ENCODE measurements around the gene SLC25A19. TPM values are rescaled to one million over a fixed set of nuclear protein-coding genes. Genes with fewer than 3 reads are reported as not detected.

The SLC25A19 gene
- total and polyA plus RNA-seq, 2 experiments from 2014 or later: 6.2 to 6.7 TPM

DNA sequence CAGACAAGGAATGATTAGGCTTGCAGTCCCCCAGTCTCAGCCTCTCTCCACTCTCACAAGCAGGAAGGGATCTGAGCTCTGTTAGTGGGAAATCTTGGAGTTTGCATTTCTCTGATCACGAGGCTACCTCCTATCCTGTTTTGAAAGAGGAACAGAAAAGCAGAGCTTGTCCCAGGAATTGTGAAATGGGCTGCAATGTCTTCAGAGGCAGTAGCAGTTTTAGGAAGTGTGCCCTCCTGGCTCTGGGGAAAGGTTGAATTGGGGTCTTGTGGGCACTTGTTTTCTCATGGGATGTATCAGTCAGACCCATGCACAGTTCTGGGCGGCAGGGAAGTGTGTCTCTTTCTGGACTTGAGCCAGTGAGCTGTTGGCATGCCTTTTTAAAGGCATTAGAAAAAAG is 60.9 kb downstream of the SLC25A19 start:
- 69 to 77% methylated on average over 2 of the region's 2 CpGs for WGBS, 2 experiments (ENCODE audit: low coverage in 1 of 2, low lambda C conversion rate in 2 of 2, missing lambda C conversion rate in 2 of 2)
- in situ Hi-C loops (cut with MboI): no loop called here

DNA sequence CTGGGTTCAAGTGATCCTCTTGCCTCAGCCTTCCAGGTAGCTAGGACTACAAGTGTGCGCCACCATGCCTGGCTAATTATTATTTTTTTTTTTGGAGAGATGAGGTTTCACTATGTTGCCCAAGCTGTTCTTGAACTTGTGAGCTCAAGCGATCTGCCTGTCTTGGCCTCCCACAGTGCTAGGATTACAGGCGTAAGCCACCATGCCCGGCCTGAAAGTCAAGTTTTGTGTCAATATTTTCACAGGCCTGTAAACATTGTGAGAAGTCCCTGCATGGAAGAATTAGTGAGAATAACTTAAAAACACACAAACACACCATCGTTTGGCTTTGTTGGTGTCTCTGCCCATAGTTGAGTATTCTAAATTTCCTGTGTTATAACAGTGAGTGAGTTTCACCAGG is 61.5 kb downstream of the SLC25A19 start:
- Histone ChIP-seq H2AFZ (no peak overlapping the region), H3K4me1 (ENCODE audit: insufficient read depth) (no peaks in the 10 kb centered on the region)
- WGBS, 2 experiments (ENCODE audit: low coverage in 1 of 2, low lambda C conversion rate in 2 of 2, missing lambda C conversion rate in 2 of 2): 80% methylated on average over 5 of the region's 5 CpGs

More for the DNA sequence above, 60.9 kb downstream of the SLC25A19 start:
- Histone ChIP-seq H3K4me2 (ENCODE audit: unreplicated experiment) (no peak overlapping the region), H3K79me2 (ENCODE audit: insufficient read depth) (no peaks in the 10 kb centered on the region), H3K36me3 (ENCODE audit: low read depth) (no peaks in the 10 kb centered on the region; the same call in 1 of the 2 replicates), H3K9ac (no peak overlapping the region), H3K4me3 (no peak overlapping the region), H3K9me3 (ENCODE audit: low read depth) (no peaks in the 10 kb centered on the region), H3K27ac (no peak overlapping the region), H3K9me2 (ENCODE audit: insufficient read depth) (no peaks in the 10 kb centered on the region), H3K27me3 (replicated peaks; ENCODE audit: insufficient read depth) (no peaks in the 10 kb centered on the region), H2AFZ (no peak overlapping the region), H3K4me1 (ENCODE audit: insufficient read depth) (no peaks in the 10 kb centered on the region), H3F3A (ENCODE audit: insufficient read depth) (no peaks in the 10 kb centered on the region), H4K20me1 (ENCODE audit: insufficient read depth) (no peaks in the 10 kb centered on the region)
- no peak for TF ChIP-seq EZH2 (IDR thresholded peaks at IDR 0.05; ENCODE audit: insufficient read depth, poor library complexity, severe bottlenecking)
- TF ChIP-seq EZH2phosphoT487 (IDR thresholded peaks at IDR 0.05; ENCODE audit: insufficient read depth, low read depth): no peak
- DNase-seq: no peak

DNA sequence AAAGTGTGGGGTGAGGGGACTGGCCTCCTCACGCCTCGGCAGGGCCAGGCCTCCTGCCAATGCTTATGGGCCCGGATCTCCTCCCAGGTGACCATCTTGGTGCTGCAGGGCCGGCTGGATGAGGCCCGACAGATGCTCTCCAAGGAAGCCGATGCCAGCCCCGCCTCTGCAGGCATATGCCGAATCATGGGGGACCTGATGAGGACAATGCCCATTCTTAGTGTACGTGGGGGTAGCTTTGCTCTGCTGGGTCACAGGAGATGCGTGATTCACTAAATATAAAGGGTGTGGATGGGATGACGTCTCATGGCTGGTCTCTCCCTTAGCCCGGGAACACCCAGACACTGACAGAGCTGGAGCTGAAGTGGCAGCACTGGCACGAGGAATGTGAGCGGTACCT is 64.2 kb downstream of the SLC25A19 start:
- H3K4me1 ChIP-seq (ENCODE audit: insufficient read depth): no peaks in the 10 kb centered on the region
- in situ Hi-C loops (cut with MboI): no loop called here
- H3K4me3 ChIP-seq: no peak overlapping the region
- no peak overlapping the region for H2AFZ ChIP-seq
- no peaks in the 10 kb centered on the region for H3K9me3 ChIP-seq (ENCODE audit: low read depth)
- H3K27me3 ChIP-seq (replicated peaks; ENCODE audit: insufficient read depth): no peaks in the 10 kb centered on the region
- no peak overlapping the region for H3K9ac ChIP-seq
- H4K20me1 ChIP-seq (ENCODE audit: insufficient read depth): no peaks in the 10 kb centered on the region
- no peaks in the 10 kb centered on the region for H3K9me2 ChIP-seq (ENCODE audit: insufficient read depth)
- no peaks in the 10 kb centered on the region for H3F3A ChIP-seq (ENCODE audit: insufficient read depth)
- H3K36me3 ChIP-seq (ENCODE audit: low read depth): no peaks in the 10 kb centered on the region; the same call in 1 of the 2 replicates
- no peak overlapping the region for H3K4me2 ChIP-seq (ENCODE audit: unreplicated experiment)
- TF ChIP-seq EZH2 (IDR thresholded peaks at IDR 0.05; ENCODE audit: insufficient read depth, poor library complexity, severe bottlenecking) (no peak), EZH2phosphoT487 (IDR thresholded peaks at IDR 0.05; ENCODE audit: insufficient read depth, low read depth) (no peak)
- no peak for DNase-seq
- H3K27ac ChIP-seq: no peak overlapping the region
- H3K79me2 ChIP-seq (ENCODE audit: insufficient read depth): 0 out of 2 replicates have a peak, but pooled peaks cover 6% of the 10 kb centered on the region
- WGBS, 2 experiments (ENCODE audit: low coverage in 1 of 2, low lambda C conversion rate in 2 of 2, missing lambda C conversion rate in 2 of 2): 73 to 76% methylated on average over 14 of the region's 14 CpGs

More for the DNA sequence above, 61.5 kb downstream of the SLC25A19 start:
- Histone ChIP-seq H4K20me1 (ENCODE audit: insufficient read depth) (no peaks in the 10 kb centered on the region), H3K27ac (no peak overlapping the region), H3K27me3 (replicated peaks; ENCODE audit: insufficient read depth) (no peaks in the 10 kb centered on the region), H3K9ac (no peak overlapping the region), H3K36me3 (ENCODE audit: low read depth) (no peaks in the 10 kb centered on the region; the same call in 1 of the 2 replicates), H3K79me2 (ENCODE audit: insufficient read depth) (no peaks in the 10 kb centered on the region), H3K9me2 (ENCODE audit: insufficient read depth) (no peaks in the 10 kb centered on the region), H3K4me2 (ENCODE audit: unreplicated experiment) (no peak overlapping the region), H3F3A (ENCODE audit: insufficient read depth) (no peaks in the 10 kb centered on the region), H3K4me3 (no peak overlapping the region), H3K9me3 (ENCODE audit: low read depth) (no peaks in the 10 kb centered on the region)
- TF ChIP-seq EZH2phosphoT487 (IDR thresholded peaks at IDR 0.05; ENCODE audit: insufficient read depth, low read depth) (no peak), EZH2 (IDR thresholded peaks at IDR 0.05; ENCODE audit: insufficient read depth, poor library complexity, severe bottlenecking) (no peak)
- in situ Hi-C loops (cut with MboI): no loop called here
- no peak for DNase-seq

Other genes with a start within 250 kb of the SLC25A19 start
- gene ATP5PD, start 242.5 kb downstream of the SLC25A19 start, total RNA-seq (2014; rRNA removed; shearing (Covaris generic)): 215 and 287 TPM in 2 replicates
- gene ATP5PD, start 242.5 kb downstream of the SLC25A19 start, polyA plus RNA-seq (2016; fragmentation: Nextera tagmentation; extraction: Ambion mirVana): 511 and 522 TPM in 2 replicates
- 19.9 and 25.5 TPM in 2 replicates for gene KCTD2, start 242.2 kb downstream of the SLC25A19 start, total RNA-seq (2014; rRNA removed; shearing (Covaris generic))
- gene KCTD2, start 242.2 kb downstream of the SLC25A19 start, polyA plus RNA-seq (2016; fragmentation: Nextera tagmentation; extraction: Ambion mirVana): 6.5 and 7.7 TPM in 2 replicates
- 10.6 and 11.1 TPM in 2 replicates for gene SLC16A5, start 201.5 kb downstream of the SLC25A19 start, total RNA-seq (2014; rRNA removed; shearing (Covaris generic))
- gene SLC16A5, start 201.5 kb downstream of the SLC25A19 start, polyA plus RNA-seq (2016; fragmentation: Nextera tagmentation; extraction: Ambion mirVana): 4.8 and 5.4 TPM in 2 replicates
- 1.3 and 3.8 TPM in 2 replicates for gene ARMC7, start 179.5 kb downstream of the SLC25A19 start, total RNA-seq (2014; rRNA removed; shearing (Covaris generic))
- 9.8 and 11.3 TPM in 2 replicates for gene ARMC7, start 179.5 kb downstream of the SLC25A19 start, polyA plus RNA-seq (2016; fragmentation: Nextera tagmentation; extraction: Ambion mirVana)
- gene NT5C, start 157.7 kb downstream of the SLC25A19 start, total RNA-seq (2014; rRNA removed; shearing (Covaris generic)): 51.5 and 60.8 TPM in 2 replicates
- 66.5 and 67.9 TPM in 2 replicates for gene NT5C, start 157.7 kb downstream of the SLC25A19 start, polyA plus RNA-seq (2016; fragmentation: Nextera tagmentation; extraction: Ambion mirVana)
- gene JPT1, start 134.9 kb downstream of the SLC25A19 start, total RNA-seq (2014; rRNA removed; shearing (Covaris generic)): 54.0 and 59.8 TPM in 2 replicates
- 199 TPM in 2 replicates for gene JPT1, start 134.9 kb downstream of the SLC25A19 start, polyA plus RNA-seq (2016; fragmentation: Nextera tagmentation; extraction: Ambion mirVana)
- 70.8 and 86.5 TPM in 2 replicates for gene SUMO2, start 106.5 kb downstream of the SLC25A19 start, total RNA-seq (2014; rRNA removed; shearing (Covaris generic))
- 465 and 472 TPM in 2 replicates for gene SUMO2, start 106.5 kb downstream of the SLC25A19 start, polyA plus RNA-seq (2016; fragmentation: Nextera tagmentation; extraction: Ambion mirVana)
- 13.4 and 26.2 TPM in 2 replicates for gene NUP85, start 83.8 kb downstream of the SLC25A19 start, total RNA-seq (2014; rRNA removed; shearing (Covaris generic))
- 31.4 and 44.0 TPM in 2 replicates for gene NUP85, start 83.8 kb downstream of the SLC25A19 start, polyA plus RNA-seq (2016; fragmentation: Nextera tagmentation; extraction: Ambion mirVana)
- 5.9 and 12.1 TPM in 2 replicates for gene GGA3, start 27.8 kb downstream of the SLC25A19 start, total RNA-seq (2014; rRNA removed; shearing (Covaris generic))
- gene GGA3, start 27.8 kb downstream of the SLC25A19 start, polyA plus RNA-seq (2016; fragmentation: Nextera tagmentation; extraction: Ambion mirVana): 15.2 and 16.0 TPM in 2 replicates
- gene MRPS7, start 27.6 kb downstream of the SLC25A19 start, total RNA-seq (2014; rRNA removed; shearing (Covaris generic)): 34.8 and 41.6 TPM in 2 replicates
- gene MRPS7, start 27.6 kb downstream of the SLC25A19 start, polyA plus RNA-seq (2016; fragmentation: Nextera tagmentation; extraction: Ambion mirVana): 87.6 and 87.8 TPM in 2 replicates
- 10.7 and 33.1 TPM in 2 replicates for gene MIF4GD, start 18.2 kb downstream of the SLC25A19 start, total RNA-seq (2014; rRNA removed; shearing (Covaris generic))
- 14.1 and 14.4 TPM in 2 replicates for gene MIF4GD, start 18.2 kb downstream of the SLC25A19 start, polyA plus RNA-seq (2016; fragmentation: Nextera tagmentation; extraction: Ambion mirVana)
- 65.0 and 103 TPM in 2 replicates for gene GRB2, start 116.2 kb upstream of the SLC25A19 start, total RNA-seq (2014; rRNA removed; shearing (Covaris generic))
- 96.6 and 105 TPM in 2 replicates for gene GRB2, start 116.2 kb upstream of the SLC25A19 start, polyA plus RNA-seq (2016; fragmentation: Nextera tagmentation; extraction: Ambion mirVana)
- gene TMEM94, start 167.2 kb upstream of the SLC25A19 start, total RNA-seq (2014; rRNA removed; shearing (Covaris generic)): 24.5 and 54.0 TPM in 2 replicates
- gene TMEM94, start 167.2 kb upstream of the SLC25A19 start, polyA plus RNA-seq (2016; fragmentation: Nextera tagmentation; extraction: Ambion mirVana): 11.4 and 14.3 TPM in 2 replicates
- gene CASKIN2, start 226.1 kb upstream of the SLC25A19 start, total RNA-seq (2014; rRNA removed; shearing (Covaris generic)): 6.2 and 9.2 TPM in 2 replicates
- 1.9 and 2.0 TPM in 2 replicates for gene CASKIN2, start 226.1 kb upstream of the SLC25A19 start, polyA plus RNA-seq (2016; fragmentation: Nextera tagmentation; extraction: Ambion mirVana)
- 10.7 and 25.4 TPM in 2 replicates for gene TSEN54, start 227.1 kb upstream of the SLC25A19 start, total RNA-seq (2014; rRNA removed; shearing (Covaris generic))
- 7.9 and 9.8 TPM in 2 replicates for gene TSEN54, start 227.1 kb upstream of the SLC25A19 start, polyA plus RNA-seq (2016; fragmentation: Nextera tagmentation; extraction: Ambion mirVana)
- gene LLGL2, start 236.3 kb upstream of the SLC25A19 start, total RNA-seq (2014; rRNA removed; shearing (Covaris generic)): not detected in 2 replicates
- not detected in 2 replicates for gene LLGL2, start 236.3 kb upstream of the SLC25A19 start, polyA plus RNA-seq (2016; fragmentation: Nextera tagmentation; extraction: Ambion mirVana)